Mucosa of rectum (tissue), 2 donors: ENCODE results near the gene ABHD10.

Experiments
- H3K27ac ChIP-seq, 2 donors: one replicate each; pipeline ENCODE4 v1.7.0; 2013; ENCODE audit warnings: inconsistent platforms in 2 of 2, low read depth in 2 of 2, low read length in 2 of 2
- H3K27me3 ChIP-seq, 2 donors: one replicate each; pipeline ENCODE4 v1.7.0; 2013; ENCODE audit warnings: low read length in 2 of 2; ENCODE audit not compliant: control insufficient read depth in 2 of 2, insufficient read depth in 2 of 2
- H3K36me3 ChIP-seq, 2 donors: one replicate each; pipeline ENCODE4 v1.7.0; 2013; ENCODE audit warnings: low read length in 2 of 2; ENCODE audit not compliant: control insufficient read depth in 2 of 2, insufficient read depth in 2 of 2
- H3K4me1 ChIP-seq, 2 donors: one replicate each; pipeline ENCODE4 v1.7.0; 2013; ENCODE audit warnings: low read length in 2 of 2, mild to moderate bottlenecking in 1 of 2; ENCODE audit not compliant: control insufficient read depth in 2 of 2, insufficient read depth in 2 of 2
- H3K4me3 ChIP-seq, 2 donors: one replicate each; pipeline ENCODE4 v1.7.0; 2013; ENCODE audit warnings: low read length in 2 of 2
- H3K9ac ChIP-seq, 2 donors: one replicate each; pipeline ENCODE4 v1.7.0; 2013; ENCODE audit warnings: low read length in 2 of 2, low read depth in 1 of 2, mild to moderate bottlenecking in 1 of 2
- H3K9me3 ChIP-seq, 2 donors: one replicate each; pipeline ENCODE4 v1.7.0; 2013; ENCODE audit warnings: low read length in 2 of 2; ENCODE audit not compliant: control insufficient read depth in 2 of 2
- donor health status: healthy.
- donor health status: Normal muscosa, but diverticular disease.

ABHD10 gene

DNA sequence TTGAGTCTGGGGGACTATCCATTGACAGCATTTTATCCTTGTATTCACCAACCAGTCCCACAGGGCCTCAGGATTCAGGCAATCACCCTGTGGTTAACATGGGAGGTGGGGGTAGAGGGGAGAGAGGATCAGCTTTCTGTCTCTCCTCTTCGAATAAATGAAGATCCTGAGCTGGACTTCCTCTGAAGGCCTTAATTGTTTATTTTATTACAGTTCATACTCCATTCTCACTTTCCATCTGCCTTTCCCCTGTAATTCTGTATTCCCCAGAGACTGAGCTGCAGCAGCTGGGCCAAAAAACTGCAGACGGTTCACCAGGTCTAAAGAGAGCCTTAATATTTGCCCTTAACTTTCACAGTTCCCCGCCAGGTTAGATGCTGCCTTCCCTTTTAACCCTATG, 31.8 kb downstream of the ABHD10 start:
- Histone ChIP-seq H3K4me3 (no peak overlapping the region), H3K27me3 (no peaks in the 10 kb centered on the region), H3K27ac (no peak overlapping the region), H3K36me3 (no peaks in the 10 kb centered on the region), H3K9ac (no peak overlapping the region), H3K4me1 (no peaks in the 10 kb centered on the region), H3K9me3 (no peaks in the 10 kb centered on the region)

DNA sequence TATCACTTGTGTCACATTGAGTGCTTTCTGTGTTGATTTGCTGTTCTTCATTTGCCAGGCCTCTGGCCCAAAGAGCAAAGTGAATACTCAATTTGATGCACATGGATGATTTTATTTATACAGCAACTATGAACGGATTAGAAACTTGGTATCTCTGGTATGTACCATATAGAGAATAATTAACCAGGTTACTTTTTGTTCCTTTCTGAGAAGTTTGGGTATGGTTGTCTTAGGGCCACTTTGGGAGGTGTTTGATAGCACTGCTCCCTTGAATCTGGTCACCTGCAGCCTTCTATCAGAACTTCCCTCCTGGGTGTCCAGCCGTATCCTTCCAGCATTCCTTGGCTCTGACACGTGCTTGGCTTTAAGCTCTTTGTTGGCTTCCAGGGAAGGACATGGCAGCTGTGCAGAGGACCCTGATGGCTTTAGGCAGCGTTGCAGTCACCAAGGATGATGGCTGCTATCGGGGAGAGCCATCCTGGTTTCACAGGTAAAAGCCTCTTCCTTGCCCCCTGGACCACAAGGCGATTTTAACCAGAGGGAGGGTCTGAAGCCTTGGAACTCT, 32.6 kb downstream of the ABHD10 start:
- Histone ChIP-seq H3K9ac (no peak overlapping the region), H3K4me1 (no peaks in the 10 kb centered on the region), H3K4me3 (no peak overlapping the region), H3K27ac (no peak overlapping the region), H3K27me3 (no peaks in the 10 kb centered on the region), H3K9me3 (no peaks in the 10 kb centered on the region), H3K36me3 (no peaks in the 10 kb centered on the region)

- no peak overlapping the region for H3K9ac ChIP-seq
- H3K4me3 ChIP-seq: no peak overlapping the region
- H3K9me3 ChIP-seq: no peaks in the 10 kb centered on the region
- no peak overlapping the region for H3K27ac ChIP-seq
- no peaks in the 10 kb centered on the region for H3K36me3 ChIP-seq
- H3K4me1 ChIP-seq: no peaks in the 10 kb centered on the region
- H3K27me3 ChIP-seq: no peaks in the 10 kb centered on the region
Observed at GRCh38 chr3:112012205-112012992, 33.6 kb downstream of the ABHD10 start.

DNA sequence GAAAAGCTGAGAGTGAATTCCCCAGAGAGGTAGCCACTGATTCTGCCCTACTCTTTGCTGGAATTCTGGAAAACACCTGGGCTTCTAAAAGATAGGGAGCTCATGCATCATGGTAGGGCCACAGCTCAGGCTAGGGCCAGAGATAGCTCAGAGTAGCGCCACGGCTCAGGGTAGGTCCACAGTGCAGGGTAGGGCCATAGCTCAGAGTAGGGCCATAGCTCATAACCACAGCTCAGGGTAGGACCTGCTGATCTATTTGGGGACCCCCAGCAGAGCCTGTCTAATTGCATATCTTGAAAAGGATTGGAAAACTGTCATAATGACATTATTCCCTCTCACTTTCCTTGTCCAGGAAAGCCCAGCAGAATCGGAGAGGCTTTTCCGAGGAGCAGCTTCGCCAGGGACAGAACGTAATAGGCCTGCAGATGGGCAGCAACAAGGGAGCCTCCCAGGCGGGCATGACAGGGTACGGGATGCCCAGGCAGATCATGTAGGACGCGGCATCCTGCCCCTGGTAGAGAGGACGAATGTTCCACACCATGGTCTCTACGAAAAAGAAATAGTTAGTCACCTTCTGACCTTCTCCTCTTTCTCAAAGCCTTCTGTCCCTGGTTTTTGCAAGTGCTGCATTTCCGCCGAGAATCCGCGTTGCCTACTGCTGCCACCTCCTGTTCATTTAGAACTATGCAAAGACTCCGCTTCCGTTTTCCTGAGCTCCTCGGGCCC, 34.4 kb downstream of the ABHD10 start:
- Histone ChIP-seq H3K9me3 (no peaks in the 10 kb centered on the region), H3K27ac (no peak overlapping the region), H3K4me3 (no peak overlapping the region), H3K27me3 (no peaks in the 10 kb centered on the region), H3K4me1 (no peaks in the 10 kb centered on the region), H3K9ac (no peak overlapping the region), H3K36me3 (no peaks in the 10 kb centered on the region)

DNA sequence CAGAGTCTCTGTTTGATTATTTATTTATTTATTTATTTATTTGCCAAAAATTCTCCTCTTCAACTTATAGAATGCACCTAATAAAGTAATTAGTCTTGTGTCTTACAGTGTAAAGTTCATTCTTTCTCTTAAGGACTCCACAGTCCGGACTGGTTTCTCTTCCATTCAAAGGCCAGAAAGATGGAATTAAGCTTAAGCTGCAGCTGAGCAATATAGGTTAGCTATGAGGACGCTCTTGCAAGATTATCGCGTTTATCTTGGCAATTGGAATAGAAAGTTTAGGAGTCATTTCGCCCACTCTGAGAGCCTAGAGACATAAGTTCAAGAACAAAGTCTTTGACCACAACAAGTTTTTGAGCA, 34.9 kb downstream of the ABHD10 start:
- H3K27me3 ChIP-seq: no peaks in the 10 kb centered on the region
- H3K9me3 ChIP-seq: no peaks in the 10 kb centered on the region
- no peak overlapping the region for H3K4me3 ChIP-seq
- H3K4me1 ChIP-seq: no peaks in the 10 kb centered on the region
- H3K9ac ChIP-seq: no peak overlapping the region
- H3K27ac ChIP-seq: no peak overlapping the region
- H3K36me3 ChIP-seq: no peaks in the 10 kb centered on the region

- Histone ChIP-seq H3K9ac (no peak overlapping the region), H3K4me1 (no peaks in the 10 kb centered on the region), H3K4me3 (no peak overlapping the region), H3K27ac (no peak overlapping the region), H3K36me3 (no peaks in the 10 kb centered on the region), H3K9me3 (no peaks in the 10 kb centered on the region), H3K27me3 (no peaks in the 10 kb centered on the region)
Observed at GRCh38 chr3:112017091-112017490, 38.3 kb downstream of the ABHD10 start.

- no peaks in the 10 kb centered on the region for H3K9me3 ChIP-seq
- H3K27ac ChIP-seq: no peak overlapping the region
- H3K27me3 ChIP-seq: no peaks in the 10 kb centered on the region
- H3K4me3 ChIP-seq: no peak overlapping the region
- no peak overlapping the region for H3K9ac ChIP-seq
- no peaks in the 10 kb centered on the region for H3K4me1 ChIP-seq
- H3K36me3 ChIP-seq: no peaks in the 10 kb centered on the region
Observed at GRCh38 chr3:112018712-112019111, 39.9 kb downstream of the ABHD10 start.

DNA sequence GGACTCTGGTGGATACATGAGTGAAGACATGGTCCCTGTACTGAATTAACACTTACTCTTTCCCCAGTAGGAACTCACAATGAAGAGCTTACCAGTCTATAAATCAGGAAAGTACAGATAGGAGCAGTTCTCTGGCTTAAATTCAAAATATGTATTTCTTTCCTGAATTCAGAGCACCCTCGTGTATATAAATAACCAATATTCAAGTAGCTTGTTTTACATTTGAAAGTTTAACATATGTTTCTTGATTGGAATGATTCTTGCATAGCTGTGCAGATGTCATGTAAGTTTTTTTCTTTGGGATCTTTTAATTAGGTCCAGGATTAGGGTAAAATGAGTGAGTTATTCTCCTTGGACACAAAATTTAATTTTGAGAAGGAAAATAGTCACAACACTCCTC, 40.9 kb downstream of the ABHD10 start:
- Histone ChIP-seq H3K4me1 (no peaks in the 10 kb centered on the region), H3K27ac (no peak overlapping the region), H3K4me3 (no peak overlapping the region), H3K27me3 (no peaks in the 10 kb centered on the region), H3K9me3 (no peaks in the 10 kb centered on the region), H3K9ac (no peak overlapping the region), H3K36me3 (no peaks in the 10 kb centered on the region)

- Histone ChIP-seq H3K9ac (no peak overlapping the region), H3K4me3 (no peak overlapping the region), H3K4me1 (no peaks in the 10 kb centered on the region), H3K27me3 (no peaks in the 10 kb centered on the region), H3K9me3 (no peaks in the 10 kb centered on the region), H3K36me3 (no peaks in the 10 kb centered on the region), H3K27ac (no peak overlapping the region)
Observed at GRCh38 chr3:112020674-112021085, 41.9 kb downstream of the ABHD10 start.

- Histone ChIP-seq H3K9me3 (no peaks in the 10 kb centered on the region), H3K27me3 (no peaks in the 10 kb centered on the region), H3K9ac (no peak overlapping the region), H3K36me3 (no peaks in the 10 kb centered on the region), H3K27ac (no peak overlapping the region), H3K4me1 (no peaks in the 10 kb centered on the region), H3K4me3 (no peak overlapping the region)
Observed at GRCh38 chr3:112027142-112027541, 48.3 kb downstream of the ABHD10 start.
